AG10803 (cell line): ENCODE measurements around the gene RARS2.

Experiments
- DNase-seq: peaks from one replicate; pipeline ENCODE4 v3.0.0; 2010; ENCODE audit warnings: low read depth
- H3K4me3 ChIP-seq: 2 replicates; pipeline ENCODE4 v1.5.1; 2011; ENCODE audit warnings: mild to moderate bottlenecking, low read length, control low read depth
- TF ChIP-seq, protein P1 (sequence below): conservative IDR thresholded peaks from 2 replicates; pipeline ENCODE4 v1.5.1; 2011; ENCODE audit warnings: mild to moderate bottlenecking, low read length, control low read depth, inconsistent platforms

RARS2 gene

DNA sequence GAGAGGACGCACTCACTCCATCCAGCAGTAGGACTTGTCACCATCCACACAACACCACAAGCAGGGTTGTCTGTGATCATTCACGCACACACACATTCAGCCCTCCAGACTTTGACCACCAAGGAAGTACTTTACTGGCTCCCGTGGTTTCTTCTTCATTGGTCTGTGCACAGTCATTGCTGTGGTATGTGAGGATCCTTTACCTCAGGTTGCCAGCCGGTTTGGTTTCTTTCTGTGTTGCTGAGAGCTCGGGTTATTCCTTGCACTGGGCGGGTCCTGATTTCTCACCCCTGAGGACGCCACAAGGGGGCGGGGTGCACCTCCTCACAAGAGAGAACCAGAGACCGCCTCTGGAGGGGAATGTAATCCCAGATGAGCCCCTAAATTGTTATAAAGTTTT lies 105.9 kb downstream of the RARS2 start:
- H3K4me3 ChIP-seq, result no peak overlapping the region
- DNase-seq, result peak; percentile 44
- TF ChIP-seq, protein P1, sequence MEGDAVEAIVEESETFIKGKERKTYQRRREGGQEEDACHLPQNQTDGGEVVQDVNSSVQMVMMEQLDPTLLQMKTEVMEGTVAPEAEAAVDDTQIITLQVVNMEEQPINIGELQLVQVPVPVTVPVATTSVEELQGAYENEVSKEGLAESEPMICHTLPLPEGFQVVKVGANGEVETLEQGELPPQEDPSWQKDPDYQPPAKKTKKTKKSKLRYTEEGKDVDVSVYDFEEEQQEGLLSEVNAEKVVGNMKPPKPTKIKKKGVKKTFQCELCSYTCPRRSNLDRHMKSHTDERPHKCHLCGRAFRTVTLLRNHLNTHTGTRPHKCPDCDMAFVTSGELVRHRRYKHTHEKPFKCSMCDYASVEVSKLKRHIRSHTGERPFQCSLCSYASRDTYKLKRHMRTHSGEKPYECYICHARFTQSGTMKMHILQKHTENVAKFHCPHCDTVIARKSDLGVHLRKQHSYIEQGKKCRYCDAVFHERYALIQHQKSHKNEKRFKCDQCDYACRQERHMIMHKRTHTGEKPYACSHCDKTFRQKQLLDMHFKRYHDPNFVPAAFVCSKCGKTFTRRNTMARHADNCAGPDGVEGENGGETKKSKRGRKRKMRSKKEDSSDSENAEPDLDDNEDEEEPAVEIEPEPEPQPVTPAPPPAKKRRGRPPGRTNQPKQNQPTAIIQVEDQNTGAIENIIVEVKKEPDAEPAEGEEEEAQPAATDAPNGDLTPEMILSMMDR, result no peak

DNA sequence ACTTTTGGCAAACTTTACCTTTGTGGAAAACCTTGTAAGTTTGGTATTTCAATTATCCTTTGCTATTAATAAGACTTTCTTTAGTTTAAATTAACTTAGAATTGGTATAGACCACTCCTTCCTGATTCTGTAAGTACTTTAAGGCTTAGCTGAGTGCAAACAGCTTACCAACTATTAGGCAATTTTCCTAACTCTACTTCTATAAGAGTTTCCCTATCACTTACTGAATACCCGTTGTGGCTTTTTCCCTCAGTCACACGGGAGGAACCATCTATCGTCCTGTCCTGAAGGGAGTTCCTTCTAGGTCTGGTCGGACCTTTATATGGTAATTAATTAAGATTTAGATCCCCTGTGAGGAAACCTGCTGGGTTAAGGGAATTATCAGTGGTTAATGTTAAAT lies 107.4 kb downstream of the RARS2 start:
- H3K4me3 ChIP-seq, result no peak overlapping the region
- no peak for DNase-seq
- TF ChIP-seq, protein P1, result no peak

DNA sequence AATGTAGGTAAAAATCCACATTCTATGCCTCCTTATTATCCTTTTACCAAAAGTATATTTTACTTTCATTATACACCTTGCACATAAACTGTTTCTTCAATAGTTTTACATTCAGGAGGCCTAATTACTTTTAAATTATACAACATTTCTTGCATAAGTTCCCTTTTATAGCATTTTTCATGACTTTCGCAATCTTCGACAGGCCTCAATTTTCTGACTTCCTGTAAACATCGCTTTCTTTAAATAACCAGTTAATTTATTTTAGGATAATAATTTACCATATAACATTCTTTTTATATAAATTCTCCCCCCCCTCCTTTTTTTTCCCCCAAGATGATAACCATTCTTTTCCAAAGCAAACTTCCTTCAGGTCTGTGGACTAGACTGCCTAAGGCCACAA lies 107.9 kb downstream of the RARS2 start:
- no peak for DNase-seq
- no peak overlapping the region for H3K4me3 ChIP-seq
- TF ChIP-seq, protein P1, result no peak

DNA sequence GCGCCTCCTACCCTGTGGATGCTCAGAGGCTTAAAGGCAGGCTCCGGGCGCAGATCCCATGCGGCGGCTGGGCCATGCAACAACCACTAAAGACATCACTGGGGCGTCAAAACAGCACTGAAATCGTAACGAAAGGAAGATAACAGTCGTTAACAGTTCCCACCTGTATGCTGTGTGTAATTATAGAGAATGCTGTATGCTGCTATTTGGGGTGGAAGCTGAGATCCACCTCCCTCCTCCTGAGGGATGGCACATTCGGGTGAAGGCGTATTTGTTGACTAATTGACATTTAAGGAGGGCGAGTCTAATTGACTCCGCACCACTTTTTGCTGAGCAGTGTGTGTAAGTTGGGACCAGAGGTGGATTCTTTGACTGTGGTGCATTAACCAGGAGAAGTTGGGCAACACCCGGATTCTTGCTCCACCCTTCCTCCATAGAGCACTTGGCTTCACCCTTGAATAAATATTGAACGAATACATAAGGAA lies 116.3 kb downstream of the RARS2 start:
- peak; percentile 42 for DNase-seq
- TF ChIP-seq, protein P1, result no peak
- H3K4me3 ChIP-seq, result peak overlapping the region; percentile 99

DNA sequence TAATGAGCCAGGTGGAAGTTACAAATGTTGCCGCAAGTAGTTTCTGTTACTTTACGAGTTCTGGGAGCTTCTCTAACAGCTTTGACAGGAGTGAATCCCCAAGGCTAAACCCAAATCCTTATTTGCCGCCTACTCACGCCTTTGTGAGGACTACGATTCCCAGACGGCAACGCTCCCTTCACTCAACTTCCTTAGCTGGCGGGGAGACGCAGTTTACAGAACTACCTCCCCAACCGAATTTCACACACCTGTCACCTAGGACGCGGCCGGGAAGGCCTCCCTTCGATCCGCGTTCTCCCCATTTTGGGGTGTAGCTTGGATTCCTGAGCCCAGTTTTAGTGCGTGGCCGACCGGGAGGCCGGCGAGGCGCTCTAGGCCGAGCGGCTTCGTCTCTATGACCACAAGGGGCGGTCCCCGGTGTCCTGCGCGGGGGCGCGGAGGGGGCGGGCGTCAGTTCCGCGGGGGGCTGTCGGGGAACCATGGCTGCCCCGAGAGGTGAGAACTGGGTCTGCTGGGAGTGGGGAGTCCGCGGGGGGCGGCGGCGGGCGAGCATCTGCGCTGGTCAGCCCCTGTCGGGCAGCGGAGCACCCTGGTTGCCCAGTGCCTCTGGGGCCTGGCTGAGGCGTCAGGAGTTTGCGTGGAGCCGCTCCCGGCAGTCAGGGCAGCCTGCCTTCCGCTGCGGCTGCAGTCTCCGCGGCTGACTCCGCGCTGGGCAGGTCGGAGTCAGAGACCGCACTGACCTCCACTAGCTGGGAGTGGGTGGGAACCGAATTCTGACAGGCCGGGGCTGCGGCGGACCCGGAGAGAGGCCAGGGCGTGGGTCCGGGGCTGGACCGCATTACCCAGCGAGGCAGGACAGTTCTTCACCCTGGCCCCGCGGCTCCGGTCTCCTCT lies 117.0 kb downstream of the RARS2 start, which contains the start of gene SLC35A1:
SLC35A1 (plus strand) TSS at position 450 of the 894 bp plus-strand sequence; CDS start at position 480, 30 bp downstream.
- H3K4me3 ChIP-seq, result peak within 1 kb of the TSS; percentile 99
- TF ChIP-seq, protein P1, result no peak; the same call in 1 of the 2 replicates
- DNase-seq, result peak; percentile 73

DNA sequence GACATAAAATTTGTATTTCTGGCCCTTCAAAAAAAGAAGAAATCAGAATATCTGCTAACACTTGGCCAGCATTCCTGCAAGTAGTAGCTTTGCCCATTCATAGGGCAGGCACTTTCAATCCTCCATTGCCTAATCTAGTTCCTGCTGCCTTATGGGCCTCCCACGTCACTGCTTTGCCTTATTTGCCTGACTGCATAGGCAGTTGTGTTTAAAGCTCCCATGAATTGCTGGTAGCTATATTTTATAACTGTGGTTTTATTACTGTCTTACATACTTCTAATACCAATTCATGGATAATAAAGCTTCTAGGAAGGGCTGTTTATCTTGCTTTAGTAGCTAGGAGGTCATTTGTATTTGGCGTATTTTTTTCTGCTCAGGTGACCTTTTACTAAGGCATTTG lies 124.7 kb downstream of the RARS2 start:
- no peak overlapping the region for H3K4me3 ChIP-seq

More for the DNA sequence above, 124.7 kb downstream of the RARS2 start:
- TF ChIP-seq, protein P1, result no peak
- no peak for DNase-seq
